Activated T-helper 2 cell treated with anti-CD3 and anti-CD28 coated beads, Interferon-gamma antibody, Interleukin-2, Interleukin-4, amounts not matched to agents 10 μg/mL and 5 μg/mL and 100 μg/mL, durations not matched to agents 14 hours and 24 hours and 36 hours (primary cell): Measurements from ENCODE around the gene PARVG. TPM values are rescaled to one million over a fixed set of nuclear protein-coding genes. Genes with fewer than 3 reads are reported as not detected.

Experiments used
- DNase-seq: peaks from one replicate; pipeline ENCODE4 v3.0.0; 2021; ENCODE audit warnings: low spot score
- H3K27ac Mint-ChIP-seq: one replicate; pipeline ENCODE4 v1.8.0; 2021; ENCODE audit warnings: mixed read lengths
- H3K27me3 Mint-ChIP-seq: one replicate; pipeline ENCODE4 v1.8.0; 2021; ENCODE audit warnings: low read depth, mixed read lengths
- H3K36me3 Mint-ChIP-seq: one replicate; pipeline ENCODE4 v1.8.0; 2021; ENCODE audit warnings: low read depth, mixed read lengths
- H3K4me1 Mint-ChIP-seq: one replicate; pipeline ENCODE4 v1.8.0; 2021; ENCODE audit warnings: low read depth, mixed read lengths
- H3K4me3 Mint-ChIP-seq: one replicate; pipeline ENCODE4 v1.8.0; 2021; ENCODE audit warnings: low read depth, mild to moderate bottlenecking, moderate library complexity, mixed read lengths
- H3K9me3 Mint-ChIP-seq: one replicate; pipeline ENCODE4 v1.8.0; 2021; ENCODE audit warnings: mixed read lengths
- intact Hi-C: fragments of 100-400 bp; cut with micrococcal nuclease; formaldehyde crosslinking; loops from one replicate; pipeline ENCODE4 v1.15.1; 2023
- total RNA-seq: library from RNA; stranded (reverse); gene quantifications from 2 replicates; pipeline ENCODE4 v1.2.3, GENCODE V29; 2022

PARVG gene
- total RNA-seq, 1 donor from 2014 or later = 73.5 TPM

DNA sequence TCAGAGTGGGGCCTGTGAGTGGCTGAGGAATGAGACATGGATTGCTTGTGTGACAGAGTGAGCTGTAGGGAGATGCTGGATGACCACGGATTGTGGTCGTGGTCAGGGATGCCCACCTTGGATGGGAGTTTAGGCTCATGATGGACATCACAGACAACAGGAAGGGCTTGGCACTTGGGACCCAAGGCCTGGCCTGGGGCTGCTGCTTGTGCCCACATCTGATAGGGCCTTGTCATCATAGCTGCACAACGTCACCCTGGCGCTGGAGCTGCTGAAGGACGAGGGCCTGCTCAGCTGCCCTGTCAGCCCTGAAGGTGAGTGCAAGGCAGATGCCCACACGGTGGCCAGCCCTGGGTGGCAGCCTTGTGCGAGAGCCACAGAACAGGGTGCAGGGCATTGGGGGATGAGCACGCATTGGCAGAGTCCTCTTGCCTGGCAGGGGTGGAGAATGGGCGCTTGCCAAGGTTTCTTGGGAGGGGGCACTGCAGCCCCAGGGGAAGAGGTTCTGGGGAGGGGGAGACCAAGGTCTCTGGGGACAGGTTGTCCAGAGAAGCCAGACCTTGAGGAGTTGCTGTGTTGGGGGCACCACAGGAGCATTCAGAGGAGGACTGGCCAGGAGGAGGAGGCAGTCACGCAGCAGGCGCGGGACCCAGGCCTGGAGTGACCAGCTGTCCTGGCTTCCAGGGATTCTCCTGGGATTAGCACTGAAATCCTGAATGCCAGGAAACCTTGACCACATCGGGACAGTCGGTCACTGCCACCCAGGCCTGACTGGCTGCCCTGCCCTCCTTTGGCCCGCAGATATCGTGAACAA is 25.0 kb downstream of the PARVG start:
- peaks cover 6% of the 10 kb centered on the region for H3K4me1 Mint-ChIP-seq
- intact Hi-C loops = no loop called here
- no peak overlapping the region for H3K4me3 Mint-ChIP-seq
- H3K27me3 Mint-ChIP-seq = no peaks in the 10 kb centered on the region
- H3K36me3 Mint-ChIP-seq = peaks cover 44% of the 10 kb centered on the region
- peaks cover 9% of the 10 kb centered on the region for H3K9me3 Mint-ChIP-seq
- no peak for DNase-seq
- H3K27ac Mint-ChIP-seq = no peak overlapping the region

DNA sequence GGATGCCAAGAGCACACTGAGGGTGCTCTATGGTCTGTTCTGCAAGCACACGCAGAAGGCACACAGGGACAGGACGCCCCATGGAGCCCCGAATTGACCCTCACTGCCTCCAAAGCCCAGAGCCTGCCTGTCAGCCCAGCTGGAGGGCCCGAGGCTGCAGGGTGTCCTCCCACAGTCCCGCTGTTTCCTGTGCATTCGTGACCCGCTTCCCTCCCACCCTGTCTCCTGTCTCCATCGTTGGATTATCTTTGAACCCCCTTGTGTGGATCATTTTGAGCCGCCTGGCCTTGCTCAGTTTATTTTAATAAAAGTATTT is 25.6 kb downstream of the PARVG start:
- Mint-ChIP-seq H3K9me3 (peaks cover 9% of the 10 kb centered on the region), H3K27ac (no peak overlapping the region), H3K27me3 (no peaks in the 10 kb centered on the region), H3K36me3 (peaks cover 38% of the 10 kb centered on the region), H3K4me3 (no peak overlapping the region), H3K4me1 (peaks cover 6% of the 10 kb centered on the region)
- intact Hi-C loops = no loop called here
- no peak for DNase-seq

DNA sequence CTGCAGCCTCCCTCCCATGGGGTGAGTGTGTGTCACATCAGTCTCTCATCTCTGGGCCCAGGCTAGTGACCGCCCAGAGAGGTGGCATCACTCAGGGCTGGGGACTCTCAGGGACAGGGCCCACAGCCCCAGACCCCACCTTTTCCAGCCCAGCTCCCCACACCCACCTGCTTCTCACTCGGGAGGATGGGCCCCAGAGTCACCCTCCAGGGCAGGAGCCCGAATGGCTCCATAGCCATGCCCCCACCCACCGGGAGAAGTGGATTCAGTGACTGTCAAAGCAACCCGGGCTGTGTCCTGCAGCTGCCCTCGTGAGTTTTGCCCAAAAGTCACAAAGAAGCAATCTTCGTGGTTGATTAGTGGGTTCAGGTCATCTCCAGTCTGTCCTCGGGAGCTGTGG is 26.0 kb downstream of the PARVG start:
- H3K27ac Mint-ChIP-seq = no peak overlapping the region
- DNase-seq = no peak
- peaks cover 6% of the 10 kb centered on the region for H3K4me1 Mint-ChIP-seq
- intact Hi-C loops = no loop called here
- H3K27me3 Mint-ChIP-seq = no peaks in the 10 kb centered on the region
- peaks cover 9% of the 10 kb centered on the region for H3K9me3 Mint-ChIP-seq
- no peak overlapping the region for H3K4me3 Mint-ChIP-seq
- peaks cover 36% of the 10 kb centered on the region for H3K36me3 Mint-ChIP-seq

DNA sequence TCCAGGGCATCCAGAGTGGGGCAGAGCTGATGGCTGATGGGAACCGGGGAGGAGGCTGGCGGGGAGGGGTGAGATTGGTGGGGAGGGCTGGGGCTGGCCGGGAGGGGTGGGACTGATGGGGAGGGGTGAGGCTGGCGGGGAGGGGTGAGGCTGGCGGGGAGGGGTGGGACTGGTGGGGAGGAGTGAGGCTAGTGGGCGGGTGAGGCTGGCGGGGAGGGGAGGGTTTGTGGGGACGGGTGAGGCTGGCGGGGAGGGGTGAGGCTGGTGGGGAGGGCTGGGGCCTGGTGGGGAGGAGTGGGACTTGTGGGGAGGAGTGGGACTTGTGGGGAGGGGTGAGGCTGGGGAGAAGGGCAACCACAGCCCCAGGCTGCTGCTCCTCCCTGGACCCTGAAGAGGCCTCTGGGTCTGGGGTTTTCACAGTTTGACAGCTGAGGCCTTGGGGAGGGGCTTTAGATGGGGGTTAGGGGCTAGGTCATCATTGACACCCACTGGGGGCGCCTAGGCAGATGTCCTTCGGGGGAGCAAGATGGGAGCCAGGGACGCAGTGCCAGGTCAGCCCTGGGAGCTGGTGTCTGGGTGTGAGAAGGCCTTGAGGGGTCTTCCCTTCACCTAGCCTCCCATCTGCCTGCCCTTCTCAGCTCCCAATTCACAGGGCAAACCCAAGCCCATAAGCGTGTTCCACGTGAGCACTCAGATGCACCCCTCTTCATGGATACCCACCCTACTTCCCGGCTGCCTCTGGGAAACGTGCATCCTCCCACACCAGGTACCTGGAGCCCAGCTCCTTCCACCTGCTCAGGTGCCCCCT is 26.7 kb downstream of the PARVG start:
- intact Hi-C loops = no loop called here
- no peak for DNase-seq
- H3K27ac Mint-ChIP-seq = no peak overlapping the region
- H3K4me1 Mint-ChIP-seq = peaks cover 6% of the 10 kb centered on the region
- H3K27me3 Mint-ChIP-seq = no peaks in the 10 kb centered on the region
- peaks cover 9% of the 10 kb centered on the region for H3K9me3 Mint-ChIP-seq
- H3K4me3 Mint-ChIP-seq = no peak overlapping the region
- peaks cover 29% of the 10 kb centered on the region for H3K36me3 Mint-ChIP-seq

DNA sequence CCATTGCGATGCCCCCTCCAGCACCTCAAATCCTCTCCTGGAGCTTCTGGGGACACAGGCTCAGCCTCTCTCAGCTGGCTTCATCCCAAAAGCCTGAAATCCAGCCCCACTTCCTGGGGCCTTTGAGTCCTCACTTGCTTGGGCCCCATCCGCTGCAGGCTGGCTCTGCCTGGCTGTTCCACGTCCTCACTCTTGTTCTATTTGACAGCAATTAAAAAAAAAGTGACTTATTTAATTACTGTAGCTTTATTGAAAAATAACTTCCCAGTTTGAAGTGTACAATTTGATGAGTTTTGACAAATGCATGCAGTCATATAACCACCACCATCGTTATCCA is 27.2 kb downstream of the PARVG start:
- H3K36me3 Mint-ChIP-seq = peaks cover 24% of the 10 kb centered on the region
- intact Hi-C loops = no loop called here

DNA sequence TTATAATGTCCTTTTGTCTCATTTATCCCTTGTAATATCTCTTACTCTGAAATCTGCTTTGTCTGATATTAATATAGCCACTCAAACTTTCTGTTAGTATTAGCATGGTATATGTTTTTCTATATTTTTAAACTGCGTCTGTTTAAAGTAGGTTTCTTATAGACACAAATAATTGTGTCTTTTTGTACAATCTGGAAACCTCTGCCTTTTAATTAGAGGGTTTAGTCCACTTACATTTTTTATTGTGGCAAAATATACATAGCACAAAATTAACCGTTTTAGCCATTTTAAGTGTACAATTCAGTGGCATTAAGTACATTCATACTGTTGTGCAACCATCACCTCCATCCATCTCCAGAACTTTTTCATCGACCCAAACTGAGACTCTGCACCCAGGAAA is 28.6 kb downstream of the PARVG start:
- no peak for DNase-seq
- Mint-ChIP-seq H3K27ac (no peak overlapping the region), H3K27me3 (no peaks in the 10 kb centered on the region), H3K4me1 (peaks cover 6% of the 10 kb centered on the region), H3K4me3 (no peak overlapping the region), H3K9me3 (peaks cover 9% of the 10 kb centered on the region), H3K36me3 (peaks cover 21% of the 10 kb centered on the region)
- intact Hi-C loops = no loop called here

More for the DNA sequence above, 27.2 kb downstream of the PARVG start:
- DNase-seq = no peak
- Mint-ChIP-seq H3K4me3 (no peak overlapping the region), H3K27me3 (no peaks in the 10 kb centered on the region), H3K4me1 (peaks cover 6% of the 10 kb centered on the region), H3K9me3 (peaks cover 9% of the 10 kb centered on the region), H3K27ac (no peak overlapping the region)

DNA sequence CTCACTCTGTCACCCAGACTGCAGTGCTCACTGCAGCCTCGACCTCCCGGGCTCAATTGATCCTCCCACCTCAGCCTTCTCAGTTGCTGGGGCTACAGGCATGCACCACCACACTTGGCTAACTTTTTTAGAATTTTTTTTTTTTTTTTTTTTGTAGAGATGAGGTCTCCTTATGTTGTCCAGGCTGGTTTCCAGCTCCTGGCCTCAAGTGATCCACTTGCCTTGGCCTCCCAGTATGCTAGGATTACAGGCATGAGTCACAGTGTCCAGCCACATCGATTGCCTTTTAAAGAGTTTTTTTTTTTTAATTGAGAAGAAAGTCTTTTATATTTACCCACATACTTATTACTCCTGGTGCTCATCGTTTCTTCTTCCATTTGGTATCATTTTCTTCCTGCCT is 30.0 kb downstream of the PARVG start:
- DNase-seq = no peak
- Mint-ChIP-seq H3K27ac (no peak overlapping the region), H3K27me3 (no peaks in the 10 kb centered on the region), H3K9me3 (peaks cover 9% of the 10 kb centered on the region), H3K4me3 (no peak overlapping the region), H3K36me3 (peaks cover 20% of the 10 kb centered on the region), H3K4me1 (peaks cover 6% of the 10 kb centered on the region)
- intact Hi-C loops = no loop called here

DNA sequence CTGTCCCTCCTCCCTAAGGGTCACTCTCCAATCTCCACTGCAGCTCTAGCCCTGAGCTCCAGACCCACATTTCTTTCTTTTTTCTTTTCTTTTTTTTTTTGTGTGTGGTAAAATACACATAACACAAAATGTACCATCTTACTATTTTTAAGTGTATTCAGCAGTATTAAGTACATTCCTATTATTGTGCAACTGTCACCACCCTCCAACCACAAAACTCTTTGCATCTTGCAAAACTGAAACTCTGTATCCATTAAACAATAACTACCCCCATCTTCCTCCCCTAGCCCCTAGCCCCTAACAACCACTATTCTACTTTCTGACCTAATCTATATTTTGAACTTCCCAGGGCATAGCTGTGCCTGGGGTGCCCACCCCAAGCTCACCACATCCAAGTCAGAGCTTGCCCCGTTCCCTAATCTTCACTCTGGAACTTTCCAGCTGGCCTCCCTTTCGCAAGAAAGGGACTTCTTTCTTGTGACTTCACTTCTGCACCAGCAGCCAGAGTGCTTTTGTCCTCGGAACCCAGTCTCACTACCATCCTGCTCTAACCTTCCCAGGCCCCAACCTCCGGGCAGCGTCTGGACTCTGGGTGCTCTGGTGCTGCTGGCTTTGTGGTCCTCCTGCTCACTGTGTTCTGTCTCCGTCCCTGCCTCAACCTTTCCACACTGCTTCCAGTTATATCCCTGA is 30.7 kb downstream of the PARVG start:
- H3K4me1 Mint-ChIP-seq = peaks cover 6% of the 10 kb centered on the region
- H3K36me3 Mint-ChIP-seq = peaks cover 16% of the 10 kb centered on the region
- no peak for DNase-seq
- peaks cover 9% of the 10 kb centered on the region for H3K9me3 Mint-ChIP-seq
- H3K27ac Mint-ChIP-seq = no peak overlapping the region
- H3K27me3 Mint-ChIP-seq = no peaks in the 10 kb centered on the region
- intact Hi-C loops = no loop called here
- no peak overlapping the region for H3K4me3 Mint-ChIP-seq

DNA sequence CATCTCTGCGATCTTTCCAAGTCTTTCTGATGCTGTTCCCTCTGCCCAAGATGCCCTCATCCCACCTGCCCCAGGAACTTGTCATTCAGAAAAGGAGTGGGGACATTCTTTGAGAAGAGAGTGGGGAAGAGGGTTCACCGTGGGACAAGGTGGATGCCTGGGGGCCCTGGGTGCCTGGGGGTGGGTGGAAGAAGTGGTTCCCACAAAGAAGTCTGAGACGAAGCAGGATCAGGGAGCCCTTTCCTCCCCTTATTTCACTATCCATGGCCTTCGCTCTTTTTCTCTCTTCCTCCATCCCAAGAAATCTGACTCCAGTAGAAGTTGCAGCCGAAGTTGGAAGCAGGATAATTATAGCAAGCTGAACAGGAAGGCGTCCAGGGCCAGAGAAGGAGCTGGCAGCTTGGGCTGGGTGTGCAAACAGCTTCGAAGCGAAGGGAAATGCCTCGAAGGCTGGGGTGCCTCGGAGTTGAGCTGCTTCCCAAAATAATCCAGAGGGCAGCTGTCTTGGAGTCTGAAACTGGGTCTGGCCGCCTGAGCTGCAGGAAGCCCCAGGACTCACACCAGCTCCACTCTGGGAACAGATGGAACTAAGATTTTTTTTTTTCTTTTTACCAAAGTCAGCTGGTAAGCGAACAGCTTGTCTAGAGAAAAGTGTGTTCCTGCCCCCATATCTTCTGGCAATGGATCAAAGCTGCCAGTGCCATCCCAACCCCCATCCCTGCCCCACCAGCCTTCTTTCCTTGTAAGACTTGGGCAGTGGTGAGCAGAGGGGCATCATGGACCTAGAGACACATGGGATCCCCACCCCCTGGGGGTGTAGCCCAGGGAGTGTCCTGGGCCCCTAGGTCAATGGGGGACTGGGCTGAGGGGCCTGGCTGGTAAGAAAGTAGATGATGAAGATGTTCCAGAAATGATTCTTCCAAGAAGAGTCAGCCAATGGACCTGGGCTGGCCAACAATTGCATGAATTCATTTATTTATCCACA is 31.5 kb downstream of the PARVG start:
- intact Hi-C loops = no loop called here
- no peak overlapping the region for H3K4me3 Mint-ChIP-seq
- no peak overlapping the region for H3K27ac Mint-ChIP-seq
- H3K4me1 Mint-ChIP-seq = peaks cover 6% of the 10 kb centered on the region
- H3K27me3 Mint-ChIP-seq = no peaks in the 10 kb centered on the region
- DNase-seq = no peak
- peaks cover 16% of the 10 kb centered on the region for H3K36me3 Mint-ChIP-seq
- peaks cover 9% of the 10 kb centered on the region for H3K9me3 Mint-ChIP-seq

DNA sequence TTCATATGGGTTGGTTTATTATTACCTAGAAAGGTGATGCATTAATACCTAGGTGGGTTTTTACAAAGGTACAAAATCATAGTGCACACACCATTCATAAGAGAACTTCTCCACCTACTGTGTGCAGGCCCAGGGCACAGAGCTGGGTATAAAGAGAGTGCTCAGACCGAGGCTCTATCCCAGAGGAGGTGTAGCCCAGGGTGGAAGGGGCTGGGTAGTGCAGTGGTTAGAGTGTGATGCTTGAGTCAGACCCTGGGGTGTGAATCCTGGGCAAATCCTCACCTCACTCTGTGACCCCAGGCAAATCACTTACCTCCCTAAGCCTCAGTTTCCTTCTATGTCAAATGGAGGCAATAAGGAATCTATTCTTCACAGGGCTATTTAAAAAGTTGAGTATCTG is 32.2 kb downstream of the PARVG start:
- no peaks in the 10 kb centered on the region for H3K27me3 Mint-ChIP-seq
- no peak overlapping the region for H3K4me3 Mint-ChIP-seq
- no peak overlapping the region for H3K27ac Mint-ChIP-seq
- peaks cover 16% of the 10 kb centered on the region for H3K36me3 Mint-ChIP-seq
- intact Hi-C loops = no loop called here
- DNase-seq = no peak
- peaks cover 6% of the 10 kb centered on the region for H3K4me1 Mint-ChIP-seq
- peaks cover 9% of the 10 kb centered on the region for H3K9me3 Mint-ChIP-seq

DNA sequence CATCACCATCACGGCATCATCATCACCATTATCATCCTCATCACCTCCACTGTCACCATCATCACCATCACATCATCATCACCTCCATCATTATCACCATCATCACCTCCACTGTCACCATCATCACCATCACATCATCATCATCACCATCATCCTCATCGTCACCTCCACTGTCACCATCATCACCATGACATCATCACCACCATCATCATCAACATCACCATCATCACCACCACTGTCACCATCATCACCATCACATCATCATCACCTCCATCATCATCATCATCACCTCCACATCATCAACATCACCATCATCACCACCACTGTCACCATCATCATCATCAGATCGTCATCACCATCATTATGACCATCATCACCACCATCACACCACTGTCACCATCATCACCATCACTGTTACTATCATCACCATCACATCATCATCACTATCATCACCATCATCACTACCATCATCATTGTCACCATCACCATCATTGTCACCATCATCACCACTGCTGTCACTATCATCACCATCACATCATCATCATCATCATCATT is 32.8 kb downstream of the PARVG start:
- Mint-ChIP-seq H3K4me3 (no peak overlapping the region), H3K9me3 (peaks cover 9% of the 10 kb centered on the region), H3K4me1 (peaks cover 6% of the 10 kb centered on the region), H3K27ac (no peak overlapping the region), H3K27me3 (no peaks in the 10 kb centered on the region), H3K36me3 (peaks cover 12% of the 10 kb centered on the region)
- no peak for DNase-seq
- intact Hi-C loops = no loop called here

DNA sequence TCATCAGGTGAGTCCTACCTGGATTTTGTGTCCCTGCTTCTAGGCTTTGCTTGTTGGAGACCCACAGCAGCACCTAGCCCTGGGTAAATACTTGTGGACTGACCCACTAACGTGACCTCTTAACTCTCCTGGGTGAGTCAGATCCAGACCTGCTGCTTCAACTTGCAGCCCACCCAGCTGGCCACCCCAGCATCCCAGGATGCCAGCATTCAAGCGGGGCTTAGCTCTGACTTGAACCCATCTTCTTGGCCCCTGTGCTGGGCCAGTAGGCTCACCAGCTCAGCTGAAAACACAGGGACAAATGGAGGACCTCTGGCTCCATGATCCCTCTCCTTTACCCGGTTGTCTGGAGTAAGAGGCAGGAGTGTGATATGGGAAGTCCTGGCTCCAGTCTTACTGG is 33.5 kb downstream of the PARVG start:
- H3K27me3 Mint-ChIP-seq = no peaks in the 10 kb centered on the region
- H3K36me3 Mint-ChIP-seq = peaks cover 7% of the 10 kb centered on the region
- intact Hi-C loops = no loop called here
- H3K4me1 Mint-ChIP-seq = peaks cover 5% of the 10 kb centered on the region
- H3K9me3 Mint-ChIP-seq = peaks cover 5% of the 10 kb centered on the region
- no peak for DNase-seq
- no peak overlapping the region for H3K4me3 Mint-ChIP-seq
- no peak overlapping the region for H3K27ac Mint-ChIP-seq
